PFSK-1 (cell line): ENCODE results near the gene SLC17A5.

ENCODE experiments used
- FOXP2 ChIP-seq: optimal IDR thresholded peaks from 2 replicates; pipeline ENCODE3; 2011; ENCODE audit warnings: borderline replicate concordance, control low read depth, inconsistent platforms; ENCODE audit not compliant: insufficient read depth; ENCODE audit errors: extremely low read length, extremely low read depth
- POLR2AphosphoS5 ChIP-seq: IDR thresholded peaks from 2 replicates; pipeline ENCODE4 v1.6.1; 2012; ENCODE audit warnings: low read depth, mild to moderate bottlenecking, control low read depth, low read length, moderate library complexity
- SIN3A ChIP-seq: IDR thresholded peaks from 2 replicates; pipeline ENCODE4 v1.6.1; 2012; ENCODE audit warnings: mild to moderate bottlenecking, low read length, moderate library complexity, borderline replicate concordance; ENCODE audit not compliant: insufficient read depth
- TAF1 ChIP-seq: IDR thresholded peaks from 2 replicates; pipeline ENCODE4 v1.6.1; 2012; ENCODE audit warnings: low read length, control low read depth, borderline replicate concordance; ENCODE audit not compliant: insufficient read depth
- TF ChIP-seq, protein P1 (sequence below), 2 experiments: IDR thresholded peaks; 2 replicates each; pipeline versions ENCODE4 v1.6.1 to v1.8.0; 2011 to 2012; ENCODE audit warnings: low read depth in 2 of 2, low read length in 2 of 2, control low read depth in 1 of 2, inconsistent platforms in 1 of 2, mild to moderate bottlenecking in 1 of 2, moderate library complexity in 1 of 2; ENCODE audit not compliant: insufficient read depth in 1 of 2

The SLC17A5 gene

GRCh38 chr6:73695619-73696421 is 42.0 kb upstream of the SLC17A5 start, which contains the start of gene CD109:
TSS of gene CD109 (plus strand) at chr6:73696203. CDS start at chr6:73696216, 13 bp downstream.
- no peak for TF ChIP-seq POLR2AphosphoS5
- TF ChIP-seq SIN3A: no peak
- TF ChIP-seq, protein P1, sequence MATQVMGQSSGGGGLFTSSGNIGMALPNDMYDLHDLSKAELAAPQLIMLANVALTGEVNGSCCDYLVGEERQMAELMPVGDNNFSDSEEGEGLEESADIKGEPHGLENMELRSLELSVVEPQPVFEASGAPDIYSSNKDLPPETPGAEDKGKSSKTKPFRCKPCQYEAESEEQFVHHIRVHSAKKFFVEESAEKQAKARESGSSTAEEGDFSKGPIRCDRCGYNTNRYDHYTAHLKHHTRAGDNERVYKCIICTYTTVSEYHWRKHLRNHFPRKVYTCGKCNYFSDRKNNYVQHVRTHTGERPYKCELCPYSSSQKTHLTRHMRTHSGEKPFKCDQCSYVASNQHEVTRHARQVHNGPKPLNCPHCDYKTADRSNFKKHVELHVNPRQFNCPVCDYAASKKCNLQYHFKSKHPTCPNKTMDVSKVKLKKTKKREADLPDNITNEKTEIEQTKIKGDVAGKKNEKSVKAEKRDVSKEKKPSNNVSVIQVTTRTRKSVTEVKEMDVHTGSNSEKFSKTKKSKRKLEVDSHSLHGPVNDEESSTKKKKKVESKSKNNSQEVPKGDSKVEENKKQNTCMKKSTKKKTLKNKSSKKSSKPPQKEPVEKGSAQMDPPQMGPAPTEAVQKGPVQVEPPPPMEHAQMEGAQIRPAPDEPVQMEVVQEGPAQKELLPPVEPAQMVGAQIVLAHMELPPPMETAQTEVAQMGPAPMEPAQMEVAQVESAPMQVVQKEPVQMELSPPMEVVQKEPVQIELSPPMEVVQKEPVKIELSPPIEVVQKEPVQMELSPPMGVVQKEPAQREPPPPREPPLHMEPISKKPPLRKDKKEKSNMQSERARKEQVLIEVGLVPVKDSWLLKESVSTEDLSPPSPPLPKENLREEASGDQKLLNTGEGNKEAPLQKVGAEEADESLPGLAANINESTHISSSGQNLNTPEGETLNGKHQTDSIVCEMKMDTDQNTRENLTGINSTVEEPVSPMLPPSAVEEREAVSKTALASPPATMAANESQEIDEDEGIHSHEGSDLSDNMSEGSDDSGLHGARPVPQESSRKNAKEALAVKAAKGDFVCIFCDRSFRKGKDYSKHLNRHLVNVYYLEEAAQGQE (IDR thresholded peaks at IDR 0.05; ENCODE audit: insufficient read depth in 1 of 2, low read depth in 2 of 2, low read length in 2 of 2): no peak
- TF ChIP-seq FOXP2: no peak
- TF ChIP-seq TAF1: no peak

DNA sequence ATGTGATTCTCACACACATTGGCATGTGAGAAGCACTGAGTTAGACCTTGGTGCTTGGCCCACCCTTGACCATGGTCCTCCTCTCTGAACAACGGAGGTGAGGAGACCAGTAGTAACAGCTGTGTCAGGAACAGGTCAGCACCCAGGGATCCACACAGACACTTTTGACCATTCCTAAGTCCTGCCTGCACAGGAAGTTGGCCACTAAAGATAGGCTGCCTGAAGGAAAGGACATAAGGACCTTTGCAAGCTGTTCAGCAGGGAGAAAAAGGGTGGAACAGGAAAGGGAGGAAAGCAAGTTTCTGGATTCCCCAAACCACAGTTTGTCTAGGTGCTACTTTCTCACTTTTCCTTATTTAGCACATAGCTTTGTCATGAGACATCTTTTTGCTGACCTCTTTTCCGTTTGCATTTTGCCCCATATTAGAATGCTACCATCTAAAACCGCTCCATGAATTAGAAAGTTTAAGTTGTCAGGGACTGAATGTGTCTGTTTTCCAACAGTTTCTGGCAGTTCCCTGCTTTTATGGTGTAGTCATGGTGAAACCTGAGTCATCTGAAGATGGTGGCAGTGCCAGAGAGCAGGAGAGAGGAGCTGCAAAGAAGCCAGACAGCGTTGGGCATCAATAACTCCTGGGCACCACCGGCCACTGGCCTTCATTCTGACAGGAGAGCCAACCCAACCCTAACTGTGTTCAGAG is 41.1 kb upstream of the SLC17A5 start:
- TF ChIP-seq POLR2AphosphoS5 (no peak), SIN3A (no peak), TAF1 (no peak), FOXP2 (no peak)
- TF ChIP-seq, protein P1 (IDR thresholded peaks at IDR 0.05; ENCODE audit: insufficient read depth in 1 of 2, low read depth in 2 of 2, low read length in 2 of 2): no peak

- no peak for TF ChIP-seq TAF1
- no peak for TF ChIP-seq FOXP2
- TF ChIP-seq SIN3A: no peak
- TF ChIP-seq, protein P1 (IDR thresholded peaks at IDR 0.05; ENCODE audit: insufficient read depth in 1 of 2, low read depth in 2 of 2, low read length in 2 of 2): no peak
- no peak for TF ChIP-seq POLR2AphosphoS5
Measured at GRCh38 chr6:73691512-73691911, 37.7 kb upstream of the SLC17A5 start.

GRCh38 chr6:73690056-73690455 is 36.3 kb upstream of the SLC17A5 start:
- no peak for TF ChIP-seq TAF1
- TF ChIP-seq FOXP2: no peak
- TF ChIP-seq SIN3A: no peak
- no peak for TF ChIP-seq POLR2AphosphoS5
- TF ChIP-seq, protein P1 (IDR thresholded peaks at IDR 0.05; ENCODE audit: insufficient read depth in 1 of 2, low read depth in 2 of 2, low read length in 2 of 2): no peak
